Right lobe of liver (tissue), 4 donors: ENCODE results near the gene C9.

Source experiments
- CTCF ChIP-seq, 4 donors: fragments of 200-600 bp in 3 of 4; fragments of 450-650 bp in 1 of 4; IDR thresholded peaks; one replicate each; pipeline versions ENCODE4 v1.5.1 to v1.8.0; 2016 to 2022; ENCODE audit warnings: antibody characterized with exemption in 4 of 4, mild to moderate bottlenecking in 2 of 4
- POLR2A ChIP-seq: fragments of 450-650 bp; IDR thresholded peaks from one replicate; pipeline ENCODE4 v1.6.1; 2017; ENCODE audit warnings: antibody characterized with exemption, mild to moderate bottlenecking
- donor health status: DM: no; HTN: no; CAD: no.
- donor health status: DM: no; HTN: no; CAD: no.
- donor health status: DM: no; HTN: yes; CAD: no.

- TF ChIP-seq CTCF (IDR thresholded peaks at IDR 0.05) (no peak), POLR2A (no peak)
Observed at GRCh38 chr5:39249069-39249468, 115.2 kb downstream of the C9 start.
